ENCODE data around the gene NRGN.

- TF ChIP-seq CTCF (IDR thresholded peaks at IDR 0.05) (peak; percentile 35 to 76 (median 71)), POLR2A (IDR thresholded peaks at IDR 0.05) (no peak)
Observed at GRCh38 chr11:124763156-124763947, 23.6 kb downstream of the NRGN start.
